GM18951 (cell line): ENCODE measurements around the gene PCDHA1.
"Not testable (repeated sequence)": the region's sequence is repeated elsewhere in the genome, so short reads cannot be mapped to it uniquely, and the experiment has no call there.

ENCODE experiments used
- POLR2A ChIP-seq: IDR thresholded peaks from 4 replicates; pipeline ENCODE4 v1.6.1; 2011; ENCODE audit warnings: mild to moderate bottlenecking; ENCODE audit not compliant: insufficient read length, insufficient read depth; ENCODE audit errors: extremely low read depth
- in situ Hi-C: fragments of 300-500 bp; cut with MboI; formaldehyde crosslinking; loops from one replicate; pipeline ENCODE4 v1.12.0; 2022; ENCODE audit warnings: low sequenced_read_pairs, mixed read lengths, inconsistent platforms; ENCODE audit not compliant: unreplicated experiment

PCDHA1 gene

DNA sequence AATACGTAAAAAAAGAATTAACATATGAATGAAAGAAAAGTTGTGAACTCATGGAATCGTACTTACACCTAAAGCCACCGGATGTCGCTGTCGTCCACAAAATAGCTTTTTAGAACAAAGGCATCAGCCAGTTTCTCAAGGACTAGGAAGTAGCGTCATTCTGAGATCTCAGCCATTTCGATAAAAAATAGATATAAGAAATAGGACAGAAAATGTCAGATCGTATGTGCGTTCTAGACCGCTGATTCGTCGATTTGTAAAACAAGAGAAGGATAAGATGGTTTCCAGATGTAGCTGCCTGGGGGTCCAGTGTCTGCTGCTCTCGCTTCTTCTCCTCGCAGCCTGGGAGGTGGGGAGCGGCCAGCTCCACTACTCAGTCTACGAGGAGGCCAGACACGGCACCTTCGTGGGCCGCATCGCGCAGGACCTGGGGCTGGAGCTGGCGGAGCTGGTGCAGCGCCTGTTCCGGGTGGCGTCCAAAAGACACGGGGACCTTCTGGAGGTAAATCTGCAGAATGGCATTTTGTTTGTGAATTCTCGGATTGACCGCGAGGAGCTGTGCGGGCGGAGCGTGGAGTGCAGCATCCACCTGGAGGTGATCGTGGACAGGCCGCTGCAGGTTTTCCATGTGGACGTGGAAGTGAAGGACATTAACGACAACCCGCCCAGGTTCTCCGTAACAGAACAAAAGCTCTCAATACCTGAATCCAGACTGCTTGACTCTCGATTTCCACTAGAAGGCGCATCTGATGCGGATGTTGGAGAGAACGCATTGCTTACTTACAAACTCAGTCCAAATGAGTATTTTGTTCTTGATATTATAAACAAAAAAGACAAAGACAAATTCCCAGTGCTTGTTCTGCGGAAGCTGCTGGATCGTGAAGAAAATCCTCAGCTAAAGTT, 70.1 kb downstream of the PCDHA1 start, which contains the start of gene PCDHA10:
TSS of gene PCDHA10 (plus strand) at position 126 of the 903 bp plus-strand sequence. CDS start at position 278, 152 bp downstream.
- TF ChIP-seq POLR2A: no peak
- in situ Hi-C loops: no loop called here

DNA sequence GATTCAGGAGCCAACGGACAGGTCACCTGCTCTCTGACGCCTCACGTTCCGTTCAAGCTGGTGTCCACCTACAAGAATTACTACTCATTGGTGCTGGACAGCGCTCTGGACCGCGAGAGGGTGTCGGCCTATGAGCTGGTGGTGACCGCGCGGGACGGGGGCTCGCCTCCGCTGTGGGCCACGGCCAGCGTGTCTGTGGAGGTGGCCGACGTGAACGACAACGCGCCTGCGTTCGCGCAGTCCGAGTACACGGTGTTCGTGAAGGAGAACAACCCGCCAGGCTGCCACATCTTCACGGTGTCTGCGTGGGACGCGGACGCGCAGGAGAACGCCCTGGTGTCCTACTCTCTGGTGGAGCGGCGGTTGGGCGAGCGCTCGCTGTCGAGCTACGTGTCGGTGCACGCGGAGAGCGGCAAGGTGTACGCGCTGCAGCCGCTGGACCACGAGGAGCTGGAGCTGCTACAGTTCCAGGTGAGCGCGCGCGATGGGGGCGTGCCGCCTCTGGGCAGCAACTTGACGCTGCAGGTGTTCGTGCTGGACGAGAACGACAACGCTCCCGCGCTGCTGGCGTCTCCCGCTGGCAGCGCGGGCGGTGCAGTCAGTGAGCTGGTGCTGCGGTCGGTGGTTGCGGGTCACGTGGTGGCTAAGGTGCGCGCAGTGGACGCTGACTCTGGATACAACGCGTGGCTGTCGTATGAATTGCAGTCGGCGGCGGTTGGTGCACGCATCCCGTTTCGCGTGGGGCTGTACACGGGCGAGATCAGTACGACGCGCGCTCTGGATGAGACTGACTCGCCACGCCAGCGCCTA, 71.4 kb downstream of the PCDHA1 start:
- in situ Hi-C loops: no loop called here
- no peak for TF ChIP-seq POLR2A

- no peak for TF ChIP-seq POLR2A
- in situ Hi-C loops: no loop called here
Observed at GRCh38 chr5:140857987-140858240, 72.0 kb downstream of the PCDHA1 start.

DNA sequence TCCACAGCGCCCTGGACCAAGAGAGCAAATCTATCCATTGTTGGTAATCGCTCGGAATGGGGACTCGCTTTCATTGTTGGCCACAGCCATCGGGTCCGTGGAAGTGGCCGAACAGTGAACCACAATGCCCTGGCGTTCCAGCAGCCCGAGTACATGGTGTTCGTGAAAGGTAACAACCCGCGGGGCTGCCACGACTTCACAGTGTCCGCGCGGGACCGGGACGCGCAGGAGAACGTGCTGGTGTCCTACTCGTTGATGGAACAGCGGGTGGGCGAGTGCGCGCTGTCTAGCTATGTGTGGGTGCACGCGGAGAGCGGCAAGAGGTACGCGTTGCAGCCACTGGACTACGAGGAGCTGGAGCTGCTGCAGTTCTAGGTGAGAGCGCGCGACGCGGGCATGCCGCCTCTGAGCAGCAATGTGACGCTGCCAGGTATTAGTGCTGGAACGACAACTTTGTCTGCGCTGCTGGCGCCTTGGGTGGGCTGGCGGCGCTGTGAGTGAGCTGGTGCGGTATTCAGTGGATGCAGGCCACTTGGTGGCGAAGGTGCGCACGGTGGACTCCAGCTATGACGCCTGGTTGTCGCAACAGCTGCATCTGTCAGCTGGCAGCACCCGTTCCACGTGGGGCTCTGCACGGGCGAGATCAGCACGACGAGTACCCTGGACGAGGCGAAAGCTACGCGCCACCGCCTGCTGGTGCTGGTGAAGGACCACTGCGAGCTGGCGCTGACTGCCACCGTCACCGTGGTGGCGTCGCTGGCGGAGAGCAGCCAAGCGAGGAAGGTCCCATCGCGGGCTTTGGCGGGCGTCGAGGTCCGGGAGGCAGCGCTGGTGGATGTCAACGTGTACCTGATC, 76.7 kb downstream of the PCDHA1 start:
- in situ Hi-C loops: no loop called here
- no peak for TF ChIP-seq POLR2A

GRCh38 chr5:140868721-140869554, 83.0 kb downstream of the PCDHA1 start, which contains the start of gene PCDHA11:
Gene PCDHA11 (plus strand): TSS chr5:140868957. CDS start chr5:140869104, 147 bp downstream.
- in situ Hi-C loops: no loop called here
- no peak for TF ChIP-seq POLR2A

GRCh38 chr5:140869555-140869886, 83.6 kb downstream of the PCDHA1 start:
- in situ Hi-C loops: no loop called here

DNA sequence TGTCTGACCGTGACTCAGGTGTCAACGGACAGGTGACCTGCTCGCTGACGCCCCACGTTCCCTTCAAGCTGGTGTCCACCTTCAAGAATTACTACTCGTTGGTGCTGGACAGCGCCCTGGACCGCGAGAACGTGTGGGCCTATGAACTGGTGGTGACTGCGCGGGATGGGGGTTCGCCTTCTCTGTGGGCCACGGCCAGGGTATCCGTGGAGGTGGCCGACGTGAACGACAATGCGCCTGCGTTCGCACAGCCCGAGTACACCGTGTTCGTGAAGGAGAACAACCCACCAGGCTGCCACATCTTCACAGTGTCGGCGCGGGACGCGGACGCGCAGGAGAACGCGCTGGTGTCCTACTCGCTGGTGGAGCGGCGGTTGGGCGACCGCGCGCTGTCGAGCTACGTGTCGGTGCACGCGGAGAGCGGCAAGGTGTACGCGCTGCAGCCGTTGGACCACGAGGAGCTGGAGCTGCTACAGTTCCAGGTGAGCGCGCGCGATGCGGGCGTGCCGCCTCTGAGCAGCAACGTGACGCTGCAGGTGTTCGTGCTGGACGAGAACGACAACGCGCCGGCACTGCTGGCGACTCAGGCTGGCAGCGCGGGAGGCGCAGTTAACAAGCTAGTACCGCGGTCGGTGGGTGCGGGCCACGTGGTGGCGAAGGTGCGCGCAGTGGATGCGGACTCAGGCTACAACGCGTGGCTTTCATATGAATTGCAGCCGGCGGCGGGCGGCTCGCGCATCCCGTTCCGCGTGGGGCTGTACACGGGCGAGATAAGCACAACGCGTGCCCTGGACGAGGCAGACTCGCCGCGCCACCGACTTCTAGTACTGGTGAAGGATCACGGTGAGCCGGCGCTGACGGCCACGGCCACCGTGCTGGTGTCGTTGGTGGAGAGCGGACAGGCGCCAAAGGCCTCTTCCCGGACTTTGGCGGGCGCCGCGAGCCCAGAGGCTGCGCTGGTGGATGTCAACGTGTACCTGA, 84.6 kb downstream of the PCDHA1 start:
- in situ Hi-C loops: no loop called here
- no peak for TF ChIP-seq POLR2A

More at GRCh38 chr5:140869555-140869886, 83.6 kb downstream of the PCDHA1 start:
- no peak for TF ChIP-seq POLR2A

DNA sequence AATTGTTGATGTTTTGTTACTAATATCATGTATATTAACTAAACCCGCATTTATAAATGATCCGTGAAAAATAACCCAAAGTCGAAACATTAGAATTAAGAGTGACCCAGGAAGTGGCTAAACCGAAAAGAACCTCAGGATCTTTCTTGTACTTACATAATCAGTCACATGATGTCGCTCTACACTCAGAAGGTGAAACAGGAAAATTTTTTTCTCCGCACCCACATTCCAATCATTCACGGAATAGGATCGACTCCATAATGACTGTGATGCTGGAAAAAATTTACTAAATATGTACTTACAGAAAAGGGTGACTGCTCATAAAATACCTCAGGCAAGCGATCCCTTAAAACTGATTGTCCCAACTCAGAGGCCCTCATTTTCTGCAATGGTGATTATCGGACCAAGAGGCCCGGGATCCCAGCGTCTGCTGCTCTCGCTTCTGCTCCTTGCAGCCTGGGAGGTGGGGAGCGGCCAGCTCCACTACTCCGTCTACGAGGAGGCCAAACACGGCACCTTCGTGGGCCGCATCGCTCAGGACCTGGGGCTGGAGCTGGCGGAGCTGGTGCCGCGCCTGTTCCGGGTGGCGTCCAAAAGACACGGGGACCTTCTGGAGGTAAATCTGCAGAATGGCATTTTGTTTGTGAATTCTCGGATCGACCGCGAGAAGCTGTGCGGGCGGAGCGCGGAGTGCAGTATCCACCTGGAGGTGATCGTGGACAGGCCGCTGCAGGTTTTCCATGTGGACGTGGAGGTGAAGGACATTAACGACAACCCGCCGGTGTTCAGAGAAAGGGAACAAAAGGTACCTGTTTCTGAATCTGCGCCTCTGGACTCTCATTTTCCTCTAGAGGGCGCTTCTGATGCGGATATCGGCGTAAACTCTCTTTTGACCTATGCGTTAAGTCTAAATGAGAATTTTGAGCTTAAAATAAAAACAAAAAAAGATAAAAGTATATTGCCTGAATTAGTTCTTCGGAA, 89.4 kb downstream of the PCDHA1 start, which contains the start of gene PCDHA12:
TSS of gene PCDHA12 (plus strand) at position 224 of the 981 bp plus-strand sequence. CDS start at position 389, 165 bp downstream.
- TF ChIP-seq POLR2A: no peak
- in situ Hi-C loops: no loop called here

GRCh38 chr5:140876541-140877261, 90.8 kb downstream of the PCDHA1 start:
- in situ Hi-C loops: not testable (repeated sequence)

DNA sequence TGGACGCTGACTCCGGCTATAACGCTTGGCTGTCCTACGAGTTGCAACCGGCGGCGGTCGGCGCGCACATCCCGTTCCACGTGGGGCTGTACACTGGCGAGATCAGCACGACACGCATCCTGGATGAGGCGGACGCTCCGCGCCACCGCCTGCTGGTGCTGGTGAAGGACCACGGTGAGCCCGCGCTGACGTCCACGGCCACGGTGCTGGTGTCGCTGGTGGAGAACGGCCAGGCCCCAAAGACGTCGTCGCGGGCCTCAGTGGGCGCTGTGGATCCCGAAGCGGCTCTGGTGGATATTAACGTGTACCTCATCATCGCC, 91.3 kb downstream of the PCDHA1 start:
- TF ChIP-seq POLR2A: no peak
- in situ Hi-C loops: no loop called here
